ENCODE data around the gene CD2AP. TPM values are rescaled to one million over a fixed set of nuclear protein-coding genes. Genes with fewer than 3 reads are reported as not detected.

The CD2AP gene
- total and polyA plus RNA-seq, 2 of the 8 experiments (the other 6 are each of a cell fraction or from before 2014, with no cell fraction given): 8.6 to 75.6 TPM

- H3K27ac ChIP-seq (ENCODE audit: low read depth, low read length): no peak overlapping the region
- ChIA-PET POLR2A (ENCODE audit: partially characterized antibody) (no interaction called here), CTCF (ENCODE audit: partially characterized antibody) (no interaction called here)
- no peak overlapping the region for H2BK12ac ChIP-seq (ENCODE audit: low read depth, low read length)
- no peak overlapping the region for H2BK15ac ChIP-seq (ENCODE audit: low read length)
- no peaks in the 10 kb centered on the region for H4K20me1 ChIP-seq (replicated peaks in 1 of 2; ENCODE audit: control insufficient read depth in 1 of 2, insufficient read depth in 2 of 2, low read length in 2 of 2)
- H3K4me1 ChIP-seq (replicated peaks in 1 of 4; ENCODE audit: control insufficient read depth in 3 of 4, insufficient read depth in 4 of 4, low read length in 3 of 4): no peaks in the 10 kb centered on the region
- no peaks in the 10 kb centered on the region for H3K23me2 ChIP-seq (ENCODE audit: low read depth, low read length)
- no peak overlapping the region for H4K5ac ChIP-seq (ENCODE audit: insufficient read length, low read depth, low read length)
- H2AFZ ChIP-seq (ENCODE audit: low read length): no peak overlapping the region
- peaks cover 0 to 38% (median 18%) of the 10 kb centered on the region in 4 experiments; a peak in 7 of 8 replicates for H3K36me3 ChIP-seq (ENCODE audit: control insufficient read depth in 2 of 4, insufficient read depth in 4 of 4, low read length in 3 of 4)
- H3K4me3 ChIP-seq (ENCODE audit: extremely low read depth in 1 of 4, insufficient read depth in 2 of 4, low read depth in 3 of 4, low read length in 4 of 4): no peak overlapping the region
- H3K56ac ChIP-seq (replicated peaks; ENCODE audit: insufficient read length, low read depth, low read length): no peak overlapping the region
- H2BK20ac ChIP-seq (ENCODE audit: low read length): no peak overlapping the region
- no peaks in the 10 kb centered on the region for H3K27me3 ChIP-seq (replicated peaks in 1 of 4; ENCODE audit: control insufficient read depth in 3 of 4, extremely low read depth in 1 of 4, insufficient read depth in 3 of 4, low read length in 3 of 4)
- DNase-seq (ENCODE audit: low read depth in 1 of 2, low spot score in 2 of 2) (no peak), FAIRE-seq (no peak)
- H4K8ac ChIP-seq (ENCODE audit: extremely low read depth, insufficient read depth, low read length): no peak overlapping the region
- H3K4me2 ChIP-seq (ENCODE audit: insufficient read depth in 1 of 2, low read depth in 2 of 2, low read length in 2 of 2): no peak overlapping the region
- H3K18ac ChIP-seq (ENCODE audit: extremely low read depth, low read length): no peak overlapping the region
- H2BK120ac ChIP-seq (replicated peaks; ENCODE audit: low read depth, low read length): no peak overlapping the region
- no peak overlapping the region for H2AK5ac ChIP-seq (ENCODE audit: low read depth, low read length)
- H4K91ac ChIP-seq (replicated peaks; ENCODE audit: insufficient read length, low read length): no peak overlapping the region
- no peak overlapping the region for H3K9ac ChIP-seq (replicated peaks in 1 of 4; ENCODE audit: extremely low read depth in 1 of 4, low read depth in 3 of 4, low read length in 3 of 4)
- H2BK5ac ChIP-seq (ENCODE audit: low read depth, low read length): no peak overlapping the region
- no peak overlapping the region for H3K4ac ChIP-seq (replicated peaks; ENCODE audit: insufficient read length, low read depth, low read length)
- H3K79me1 ChIP-seq (ENCODE audit: low read depth, low read length): no peaks in the 10 kb centered on the region
- H3K23ac ChIP-seq (ENCODE audit: insufficient read length): no peak overlapping the region
- H3K14ac ChIP-seq (ENCODE audit: insufficient read length): no peak overlapping the region
- H3K9me3 ChIP-seq (ENCODE audit: insufficient read depth in 2 of 2, low read depth in 1 of 2, low read length in 1 of 2): no peaks in the 10 kb centered on the region
- TF ChIP-seq HDAC6 (IDR thresholded peaks at IDR 0.05; ENCODE audit: low read depth, low read length) (no peak), TAF7 (optimal IDR thresholded peaks at IDR 0.05; ENCODE audit: borderline replicate concordance, low read depth, low read length) (no peak), SUZ12 (IDR thresholded peaks at IDR 0.05; ENCODE audit: low read length) (no peak), RFX5 (IDR thresholded peaks at IDR 0.05; ENCODE audit: borderline replicate concordance, low read depth, low read length) (no peak), MAX (IDR thresholded peaks at IDR 0.05) (no peak), RXRA (IDR thresholded peaks at IDR 0.05; ENCODE audit: insufficient read depth, low read depth, low read length) (no peak), TAF1 (IDR thresholded peaks at IDR 0.05; ENCODE audit: low read depth, low read length) (no peak), CREB1 (IDR thresholded peaks at IDR 0.05) (no peak), MAFK (IDR thresholded peaks at IDR 0.05; ENCODE audit: low read depth, low read length) (no peak), POU5F1 (IDR thresholded peaks at IDR 0.05; ENCODE audit: low read depth, low read length) (no peak), RBBP5 (IDR thresholded peaks at IDR 0.05; ENCODE audit: borderline replicate concordance, low read depth, low read length) (no peak), CHD2 (IDR thresholded peaks at IDR 0.05; ENCODE audit: low read length) (no peak)
- H3K79me2 ChIP-seq (ENCODE audit: control insufficient read depth in 1 of 2, insufficient read depth in 2 of 2, low read length in 2 of 2): no peaks in the 10 kb centered on the region; a peak in 1 of 4 replicates
Observed at GRCh38 chr6:47587493-47587892, 109.9 kb downstream of the CD2AP start.
